ENCODE results near the gene SOX2. TPM values are rescaled to one million over a fixed set of nuclear protein-coding genes. Genes with fewer than 3 reads are reported as not detected.

Gene SOX2
- total RNA-seq = not detected in 2 replicates

DNA sequence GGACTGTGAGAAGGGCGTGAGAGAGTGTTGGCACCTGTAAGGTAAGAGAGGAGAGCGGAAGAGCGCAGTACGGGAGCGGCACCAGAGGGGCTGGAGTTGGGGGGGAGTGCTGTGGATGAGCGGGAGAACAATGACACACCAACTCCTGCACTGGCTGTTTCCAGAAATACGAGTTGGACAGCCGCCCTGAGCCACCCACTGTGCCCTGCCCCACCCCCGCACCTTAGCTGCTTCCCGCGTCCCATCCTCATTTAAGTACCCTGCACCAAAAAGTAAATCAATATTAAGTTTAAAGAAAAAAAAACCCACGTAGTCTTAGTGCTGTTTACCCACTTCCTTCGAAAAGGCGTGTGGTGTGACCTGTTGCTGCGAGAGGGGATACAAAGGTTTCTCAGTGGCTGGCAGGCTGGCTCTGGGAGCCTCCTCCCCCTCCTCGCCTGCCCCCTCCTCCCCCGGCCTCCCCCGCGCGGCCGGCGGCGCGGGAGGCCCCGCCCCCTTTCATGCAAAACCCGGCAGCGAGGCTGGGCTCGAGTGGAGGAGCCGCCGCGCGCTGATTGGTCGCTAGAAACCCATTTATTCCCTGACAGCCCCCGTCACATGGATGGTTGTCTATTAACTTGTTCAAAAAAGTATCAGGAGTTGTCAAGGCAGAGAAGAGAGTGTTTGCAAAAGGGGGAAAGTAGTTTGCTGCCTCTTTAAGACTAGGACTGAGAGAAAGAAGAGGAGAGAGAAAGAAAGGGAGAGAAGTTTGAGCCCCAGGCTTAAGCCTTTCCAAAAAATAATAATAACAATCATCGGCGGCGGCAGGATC is at the start of gene SOX2:
Gene SOX2 (plus strand): TSS at position 601 of the 811 bp plus-strand sequence. CDS start 436 bp downstream, outside the sequence.

Data from cardiac atrium fibroblast (primary cell).